ENCODE data around the gene ZNF275. TPM values are rescaled to one million over a fixed set of nuclear protein-coding genes. Genes with fewer than 3 reads are reported as not detected.

The ZNF275 gene
- total and polyA plus RNA-seq, 2 donors (not counting 1 experiment from before 2014, with no cell fraction given): 8.8 to 17.6 TPM

DNA sequence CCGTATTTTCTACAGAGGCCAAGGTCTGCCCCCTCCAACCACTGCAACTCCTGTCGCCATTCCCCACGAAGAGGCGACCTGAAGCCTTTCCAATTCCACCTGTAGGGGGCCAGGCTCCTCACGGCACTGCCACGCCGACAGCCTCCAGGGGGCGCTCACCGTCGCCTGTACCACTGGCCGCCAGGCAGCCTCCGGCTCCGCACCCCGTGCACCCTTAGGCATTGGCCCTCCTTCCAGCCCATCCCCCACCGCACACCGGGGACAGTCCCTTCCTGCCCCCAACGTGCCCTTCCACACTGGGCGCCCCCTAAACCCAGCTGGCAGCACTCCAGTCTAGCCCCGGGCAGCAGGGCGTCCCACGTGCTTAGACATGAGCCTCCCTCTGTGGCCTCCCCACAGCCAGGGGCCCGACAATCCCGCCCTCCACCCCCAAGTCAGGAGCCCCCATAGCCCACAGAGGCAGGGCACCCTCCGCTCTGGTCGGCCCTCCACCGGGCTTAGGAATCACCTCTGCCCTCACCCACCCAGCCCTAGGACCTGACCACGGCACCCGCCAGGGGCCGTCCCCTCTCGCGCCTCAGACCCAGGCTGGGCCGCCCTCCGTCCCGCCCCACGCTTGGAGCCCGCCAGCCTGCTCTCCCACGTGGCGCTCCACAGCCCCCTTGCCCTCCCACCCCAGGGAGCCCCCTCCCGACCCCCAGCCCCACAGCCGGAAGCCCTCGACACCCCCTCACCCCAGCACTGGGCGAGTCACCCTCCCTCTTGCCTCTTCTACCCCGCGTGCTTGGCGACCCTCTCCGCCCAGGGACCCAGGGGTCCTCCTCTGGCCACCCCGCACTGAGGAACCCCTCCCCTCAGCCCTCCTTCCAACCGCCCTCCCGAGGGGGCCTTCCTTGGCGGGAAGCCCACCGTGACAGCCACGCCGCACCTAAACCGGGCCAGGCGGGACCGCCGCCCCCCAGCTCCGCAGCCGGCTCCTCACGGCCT, 66.5 kb downstream of the ZNF275 start:
- peaks cover 0 to 3% (median 0%) of the 10 kb centered on the region in 3 donors for H3K9me3 ChIP-seq (ENCODE audit: control extremely low read depth in 1 of 3, control insufficient read depth in 2 of 3, insufficient read depth in 1 of 3, low read length in 2 of 3)
- H3K4me3 ChIP-seq (ENCODE audit: control extremely low read depth in 1 of 5, extremely low read depth in 1 of 5, insufficient read depth in 1 of 5, low read depth in 2 of 5, low read length in 4 of 5): no peak overlapping the region
- DNase-seq: peak; percentile 46
- H4K20me1 ChIP-seq (ENCODE audit: control insufficient read depth, insufficient read depth, low read length, poor library complexity, severe bottlenecking): no peaks in the 10 kb centered on the region
- no peak overlapping the region for H2AFZ ChIP-seq (ENCODE audit: insufficient read depth, low read depth, low read length, poor library complexity, severe bottlenecking)
- Mint-ChIP-seq H3K9me3 (ENCODE audit: insufficient read depth) (no peaks in the 10 kb centered on the region), H3K27me3 (no peaks in the 10 kb centered on the region), H3K27ac (no peak overlapping the region), H3K4me3 (no peak overlapping the region), H3K4me1 (peaks cover 3% of the 10 kb centered on the region)
- no peak overlapping the region for H3K9ac ChIP-seq (ENCODE audit: low read length)
- no peaks in the 10 kb centered on the region for H3K36me3 ChIP-seq (replicated peaks in 1 of 2; ENCODE audit: control extremely low read depth in 1 of 2, control insufficient read depth in 1 of 2, extremely low read depth in 1 of 2, insufficient read depth in 2 of 2, low read length in 1 of 2)
- H3K27ac ChIP-seq (ENCODE audit: low read length in 2 of 2): no peak overlapping the region
- POLR2A ChIA-PET: no interaction called here
- TF ChIP-seq, protein P1, sequence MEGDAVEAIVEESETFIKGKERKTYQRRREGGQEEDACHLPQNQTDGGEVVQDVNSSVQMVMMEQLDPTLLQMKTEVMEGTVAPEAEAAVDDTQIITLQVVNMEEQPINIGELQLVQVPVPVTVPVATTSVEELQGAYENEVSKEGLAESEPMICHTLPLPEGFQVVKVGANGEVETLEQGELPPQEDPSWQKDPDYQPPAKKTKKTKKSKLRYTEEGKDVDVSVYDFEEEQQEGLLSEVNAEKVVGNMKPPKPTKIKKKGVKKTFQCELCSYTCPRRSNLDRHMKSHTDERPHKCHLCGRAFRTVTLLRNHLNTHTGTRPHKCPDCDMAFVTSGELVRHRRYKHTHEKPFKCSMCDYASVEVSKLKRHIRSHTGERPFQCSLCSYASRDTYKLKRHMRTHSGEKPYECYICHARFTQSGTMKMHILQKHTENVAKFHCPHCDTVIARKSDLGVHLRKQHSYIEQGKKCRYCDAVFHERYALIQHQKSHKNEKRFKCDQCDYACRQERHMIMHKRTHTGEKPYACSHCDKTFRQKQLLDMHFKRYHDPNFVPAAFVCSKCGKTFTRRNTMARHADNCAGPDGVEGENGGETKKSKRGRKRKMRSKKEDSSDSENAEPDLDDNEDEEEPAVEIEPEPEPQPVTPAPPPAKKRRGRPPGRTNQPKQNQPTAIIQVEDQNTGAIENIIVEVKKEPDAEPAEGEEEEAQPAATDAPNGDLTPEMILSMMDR (IDR thresholded peaks at IDR 0.05): peak; percentile 67
- no peak for TF ChIP-seq EZH2 (IDR thresholded peaks at IDR 0.05; ENCODE audit: borderline replicate concordance, insufficient read depth, low read depth, low read length, poor library complexity, severe bottlenecking)
- intact Hi-C loops (cut with micrococcal nuclease): no loop called here
- CTCF ChIA-PET: interaction anchor here (0.6 kb wide), 1 partner anchor 37 kb away, joined by 3 read pairs; no protein-coding TSS in a partner anchor
- no peak overlapping the region for H3K4me2 ChIP-seq (replicated peaks; ENCODE audit: low read depth, low read length, poor library complexity, severe bottlenecking)
- WGBS (ENCODE audit: insufficient coverage): 51% methylated on average over 21 of the region's 60 CpGs
- peaks cover 0 to 6% of the 10 kb centered on the region in 2 donors for H3K4me1 ChIP-seq (ENCODE audit: control insufficient read depth in 2 of 2, insufficient read depth in 2 of 2, low read length in 2 of 2)
- H3K79me2 ChIP-seq (ENCODE audit: control insufficient read depth, insufficient read depth, low read length): no peaks in the 10 kb centered on the region
- H3K27me3 ChIP-seq (replicated peaks in 1 of 4; ENCODE audit: control extremely low read depth in 1 of 4, control insufficient read depth in 3 of 4, insufficient read depth in 4 of 4, low read length in 3 of 4): no peaks in the 10 kb centered on the region
- ATAC-seq (ENCODE audit: low read depth): peak; percentile 57
